DMS114 treated with DMSO at 0.1 percent for 48 hours (cell line): ENCODE data around the gene EREG.
"Not testable (repeated sequence)": the region's sequence is repeated elsewhere in the genome, so short reads cannot be mapped to it uniquely, and the experiment has no call there.

Experiments
- DNase-seq: peaks from one replicate; lab custom pipeline; 2025; ENCODE audit not compliant: unreplicated experiment; lab: John Stamatoyannopoulos, UW

EREG gene

DNA sequence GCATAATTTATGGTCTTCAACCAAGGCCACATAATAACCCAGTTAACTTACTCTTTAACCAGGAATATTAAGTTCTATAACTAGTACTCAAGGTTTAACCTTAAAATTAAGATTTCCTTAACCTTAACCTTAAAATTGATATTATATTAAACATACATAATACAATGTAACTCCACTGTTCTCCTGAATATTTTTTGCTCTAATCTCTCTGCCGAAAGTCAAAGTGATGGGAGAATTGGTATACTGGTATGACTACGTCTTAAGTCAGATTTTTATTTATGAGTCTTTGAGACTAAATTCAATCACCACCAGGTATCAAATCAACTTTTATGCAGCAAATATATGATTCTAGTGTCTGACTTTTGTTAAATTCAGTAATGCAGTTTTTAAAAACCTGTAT, 22.8 kb downstream of the EREG start:
- no peak for DNase-seq

DNA sequence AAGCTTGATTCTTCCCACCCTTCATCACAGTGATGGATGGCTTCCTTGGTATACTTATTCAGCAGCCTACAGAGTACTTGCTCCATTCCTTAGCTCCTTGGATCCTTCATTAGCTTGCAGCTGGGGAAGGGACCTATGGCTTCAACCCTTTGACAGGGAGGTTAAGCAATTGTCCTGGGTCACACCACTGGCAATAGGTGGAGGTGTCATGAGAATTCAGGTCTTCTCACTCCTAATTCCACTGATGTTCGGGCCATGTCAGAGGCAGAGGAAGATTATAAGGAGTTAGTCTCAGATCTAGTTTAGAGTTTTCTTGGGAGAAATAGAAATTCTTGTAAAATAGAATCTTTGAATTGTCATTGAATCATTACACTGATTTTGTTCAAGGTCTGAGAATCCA, 24.5 kb downstream of the EREG start:
- no peak for DNase-seq

DNA sequence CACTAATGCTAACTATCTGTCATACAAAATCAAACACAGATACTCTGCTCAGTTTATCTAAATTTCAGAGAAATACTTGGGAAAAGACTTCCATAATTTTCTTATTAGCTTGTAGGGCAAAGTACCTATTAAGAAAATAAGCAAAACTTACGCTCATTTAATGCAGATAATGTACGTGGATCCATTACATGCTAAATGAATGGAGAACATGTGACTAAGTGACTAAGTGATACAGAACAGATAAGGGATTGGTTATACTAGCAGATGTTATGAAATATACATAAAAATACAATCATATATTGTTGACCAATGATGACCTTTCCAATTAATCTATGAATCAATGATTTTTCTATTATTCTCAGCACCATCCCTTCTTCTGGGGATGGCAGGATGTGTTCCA, 25.7 kb downstream of the EREG start:
- no peak for DNase-seq

DNA sequence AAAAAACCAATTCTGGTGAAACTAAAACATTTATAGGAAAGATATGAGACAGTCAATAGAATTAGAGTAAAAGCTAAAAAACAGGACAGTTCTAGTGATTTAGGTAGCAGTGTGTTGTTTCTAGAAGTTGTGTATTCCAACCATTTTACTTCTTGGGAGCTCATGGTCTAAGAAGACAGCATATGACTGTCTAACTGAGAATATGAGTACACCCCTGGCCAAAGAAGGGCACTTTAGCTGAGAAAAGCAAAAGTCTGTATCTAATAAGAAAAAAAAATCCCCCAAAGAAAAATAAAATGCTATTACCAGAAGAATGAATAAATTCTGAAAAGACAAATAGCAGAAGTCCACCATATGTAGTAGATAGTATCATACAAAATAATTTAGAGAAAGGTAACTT, 26.4 kb downstream of the EREG start:
- DNase-seq, result no peak

DNA sequence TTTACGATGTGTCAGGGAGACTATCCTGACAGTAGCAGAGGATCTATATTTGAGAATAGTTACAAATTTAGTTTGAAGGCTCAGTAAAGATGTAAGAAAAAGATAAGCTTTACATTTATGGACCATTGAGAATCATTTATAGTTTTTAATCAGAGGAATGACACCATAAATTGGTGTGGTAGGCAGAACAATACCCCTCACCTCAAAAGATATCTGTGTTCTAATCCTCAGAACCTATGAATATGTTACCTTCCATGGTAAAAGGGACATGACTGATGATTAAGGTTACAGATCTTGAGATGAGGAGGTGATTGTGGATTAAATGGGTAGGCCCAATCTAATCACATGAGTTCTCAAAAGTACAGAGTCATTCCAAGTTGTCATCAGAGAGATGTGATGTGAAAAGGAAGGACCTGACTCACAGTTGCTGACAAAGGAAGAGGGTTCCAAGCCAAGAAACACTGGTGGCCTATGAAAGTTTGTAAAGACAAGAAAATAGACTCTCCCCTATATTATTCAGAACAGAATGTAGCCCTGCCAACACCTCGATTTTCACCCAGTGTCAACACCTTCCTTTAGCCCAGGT, 27.0 kb downstream of the EREG start:
- no peak for DNase-seq

DNA sequence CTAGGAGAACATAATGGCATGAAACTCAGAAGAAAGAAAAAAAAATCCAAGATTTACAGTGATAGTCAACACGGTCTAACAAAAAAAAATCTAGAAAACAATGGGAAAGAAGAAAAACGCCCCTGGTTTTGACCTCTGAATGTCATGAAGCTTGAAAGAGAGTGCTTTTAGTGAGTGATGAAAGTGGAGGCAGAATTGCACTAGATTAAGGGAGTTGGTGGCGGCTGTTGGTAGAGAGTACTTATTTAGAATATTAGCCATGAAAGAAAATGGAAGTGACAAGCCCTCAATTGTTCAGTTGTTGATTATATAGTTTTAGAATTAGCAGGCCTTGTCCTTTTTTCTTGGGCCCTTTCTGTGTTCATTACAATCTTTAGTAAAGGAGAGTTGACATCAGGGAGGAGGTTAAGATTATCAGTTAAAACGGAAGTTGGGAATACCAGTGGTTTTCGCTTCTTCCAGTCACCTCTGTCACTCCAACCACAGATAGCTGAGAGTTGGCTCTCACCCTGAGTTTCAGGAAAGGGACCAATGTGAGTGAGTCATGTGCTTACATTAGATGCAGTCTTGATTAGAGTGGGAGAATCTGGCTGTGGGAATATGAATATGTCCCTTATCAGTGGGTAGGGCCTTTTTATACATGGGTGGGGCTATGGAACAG, 29.7 kb downstream of the EREG start:
- no peak for DNase-seq

DNA sequence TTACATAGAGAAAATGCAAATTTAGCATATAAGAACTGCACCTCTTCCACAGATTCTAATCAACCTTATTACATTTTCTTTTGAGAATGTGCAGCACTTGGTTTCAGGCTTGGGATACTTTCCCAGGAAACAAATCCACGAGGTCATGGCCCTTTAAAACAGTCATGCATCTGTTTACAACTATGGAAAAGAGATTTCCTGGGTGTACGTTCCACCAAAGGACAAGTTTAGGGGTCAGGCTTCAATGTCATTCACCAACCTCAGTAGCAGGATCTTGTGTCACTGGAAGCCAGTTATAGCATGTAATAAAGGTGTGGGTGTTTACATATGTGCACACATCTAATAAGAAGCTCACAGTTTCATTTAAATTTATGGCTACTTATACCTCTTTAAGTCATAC, 30.7 kb downstream of the EREG start:
- DNase-seq, result no peak

DNA sequence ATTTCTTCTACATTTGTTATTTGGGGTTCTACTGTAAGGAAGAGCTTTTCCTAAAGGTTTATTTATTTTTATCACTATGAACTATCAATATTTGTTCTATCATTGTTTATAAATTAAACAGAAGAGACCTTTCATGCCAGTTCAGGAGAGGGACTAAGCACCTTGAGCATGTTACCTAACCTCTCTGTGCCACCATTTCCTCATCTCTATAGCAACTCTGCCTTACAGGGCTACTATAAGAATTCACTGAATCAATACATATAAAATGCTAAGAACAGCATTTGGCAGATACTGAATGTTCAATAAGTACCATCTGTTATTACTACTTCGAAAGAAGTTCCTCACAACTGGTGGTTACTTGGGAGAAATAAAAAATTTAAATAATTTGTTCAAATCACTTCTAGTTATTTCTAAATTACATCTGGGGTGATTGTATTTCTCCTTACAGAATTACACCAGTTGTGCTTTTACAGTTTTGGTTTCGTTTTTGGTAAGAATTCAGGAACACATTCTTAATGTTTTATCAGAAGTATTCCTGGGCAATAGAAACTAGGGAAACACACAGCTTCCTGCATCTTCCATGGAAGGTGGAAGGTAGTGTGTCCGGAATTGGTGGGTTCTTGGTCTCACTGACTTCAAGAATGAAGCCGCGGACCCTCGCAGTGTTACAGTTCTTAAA, 32.9 kb downstream of the EREG start:
- no peak for DNase-seq

DNA sequence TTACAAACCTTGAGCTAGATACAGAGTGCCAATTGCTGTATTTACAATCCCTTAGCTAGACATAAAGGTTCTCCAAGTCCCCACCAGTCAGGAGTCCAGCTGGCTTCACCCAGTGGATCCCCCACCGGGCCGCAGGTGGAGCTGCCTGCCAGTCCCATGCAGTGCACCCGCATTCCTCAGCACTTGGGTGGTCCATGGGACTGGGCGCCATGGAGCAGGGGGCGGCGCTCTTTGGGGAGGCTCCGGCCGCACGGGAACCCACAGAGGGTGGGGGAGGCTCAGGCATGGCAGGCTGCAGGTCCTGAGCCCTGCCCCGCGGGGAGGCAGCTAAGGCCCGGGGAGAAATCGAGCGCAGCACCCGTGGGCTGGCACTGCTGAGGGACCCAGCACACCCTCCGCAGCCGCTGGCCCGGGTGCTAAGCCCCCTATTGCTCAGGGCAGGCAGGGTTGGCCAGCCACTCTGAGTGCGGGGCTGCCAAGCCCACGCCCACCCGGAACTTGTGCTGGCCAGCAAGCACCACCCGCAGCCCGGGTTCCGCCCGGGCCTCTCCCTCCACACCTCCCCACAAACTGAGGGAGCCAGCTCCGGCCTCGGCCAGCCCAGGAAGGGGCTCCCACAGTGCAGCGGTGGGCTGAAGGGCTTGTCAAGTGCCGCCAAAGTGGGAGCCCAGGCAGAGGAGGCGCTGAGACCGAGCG, 34.1 kb downstream of the EREG start:
- not testable (repeated sequence) for DNase-seq

DNA sequence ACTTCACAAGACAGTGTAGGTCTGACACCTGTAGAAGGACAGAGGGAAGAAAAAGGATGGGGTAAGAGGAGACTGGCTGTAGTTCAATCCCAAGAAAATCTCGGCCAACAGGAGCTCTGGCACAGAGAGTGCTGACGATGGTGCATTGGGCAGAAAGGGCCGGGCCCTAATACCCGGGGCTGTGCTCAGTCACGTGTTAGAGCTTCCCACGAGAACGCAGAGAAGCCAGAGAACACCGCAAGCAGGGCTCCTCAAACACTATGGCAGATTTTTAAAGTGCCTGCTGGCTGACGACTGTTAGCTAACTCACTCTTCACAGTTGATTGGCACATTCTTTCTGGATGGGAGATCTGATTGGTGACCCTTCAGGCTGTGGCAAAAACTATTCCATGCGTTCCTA, 35.5 kb downstream of the EREG start:
- no peak for DNase-seq

DNA sequence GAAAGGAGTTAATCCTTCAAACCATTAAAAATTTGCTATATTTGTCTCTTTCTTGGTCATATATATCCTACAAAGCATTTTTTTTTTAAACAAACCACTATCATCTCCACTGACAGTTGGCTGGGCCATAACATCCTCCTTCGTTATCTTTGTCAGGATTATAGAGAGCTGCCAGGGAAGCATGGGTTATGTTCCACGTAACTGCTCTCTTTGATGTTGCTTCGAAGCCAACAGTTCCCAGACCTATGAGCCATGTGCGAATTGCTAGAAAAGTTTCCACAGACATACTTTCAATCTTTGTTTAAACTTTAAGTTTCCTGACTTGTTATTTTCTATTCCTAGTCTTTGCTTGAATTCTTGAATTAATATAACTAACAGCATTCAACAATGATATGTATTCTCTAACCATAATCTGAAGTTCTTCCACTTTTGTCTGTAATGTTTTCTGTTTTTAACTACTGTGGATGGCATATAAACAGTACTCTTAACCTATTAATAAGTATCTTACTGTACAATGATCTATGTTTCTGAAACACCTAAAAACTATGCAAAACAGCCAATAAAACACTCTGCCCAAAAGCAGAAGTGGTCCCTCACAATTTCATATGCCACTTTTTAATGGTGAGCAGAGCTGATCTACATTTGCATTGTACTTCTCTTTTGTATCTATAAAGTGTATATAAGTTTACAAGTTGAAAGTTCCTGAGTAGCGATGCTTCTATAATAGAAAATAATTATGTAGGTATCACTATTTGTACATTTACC, 37.9 kb downstream of the EREG start:
- DNase-seq, result no peak

DNA sequence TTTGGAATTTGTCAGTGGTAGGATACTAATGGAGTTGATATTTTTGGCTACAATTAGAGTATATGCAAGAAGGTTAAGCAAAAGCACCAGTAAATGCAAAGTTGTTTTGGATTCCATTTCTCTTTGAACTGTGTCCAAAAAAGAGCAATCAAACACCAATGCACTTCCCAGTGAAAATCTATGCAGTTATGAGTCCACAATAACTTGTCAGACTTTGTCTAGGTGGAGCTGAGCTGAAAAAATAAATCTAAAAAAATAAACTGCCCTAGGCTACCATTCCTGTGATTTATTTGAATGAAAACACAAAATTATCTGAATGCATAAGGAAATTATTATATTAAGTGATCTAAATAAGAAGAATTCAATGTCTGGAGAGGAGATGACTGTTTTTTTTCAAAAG, 42.9 kb downstream of the EREG start:
- DNase-seq, result no peak

DNA sequence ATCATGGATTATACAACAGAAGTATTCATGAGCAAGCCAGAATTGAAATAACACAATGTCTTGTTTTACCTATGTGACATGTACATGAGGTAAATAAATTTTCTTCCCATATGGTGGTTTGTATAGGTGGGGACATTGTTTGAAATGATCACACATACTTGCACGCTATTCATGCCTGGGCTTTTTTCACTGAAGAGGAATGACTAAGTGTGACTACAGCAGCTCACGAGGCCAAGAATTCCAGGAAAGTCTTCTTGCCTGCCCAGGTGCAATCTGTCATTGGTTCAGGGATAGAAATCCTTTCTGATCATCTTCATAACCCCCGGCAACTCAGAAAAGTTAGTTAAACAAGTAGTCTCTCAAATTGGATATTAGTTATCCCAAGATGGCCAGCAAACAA, 43.7 kb downstream of the EREG start:
- no peak for DNase-seq

DNA sequence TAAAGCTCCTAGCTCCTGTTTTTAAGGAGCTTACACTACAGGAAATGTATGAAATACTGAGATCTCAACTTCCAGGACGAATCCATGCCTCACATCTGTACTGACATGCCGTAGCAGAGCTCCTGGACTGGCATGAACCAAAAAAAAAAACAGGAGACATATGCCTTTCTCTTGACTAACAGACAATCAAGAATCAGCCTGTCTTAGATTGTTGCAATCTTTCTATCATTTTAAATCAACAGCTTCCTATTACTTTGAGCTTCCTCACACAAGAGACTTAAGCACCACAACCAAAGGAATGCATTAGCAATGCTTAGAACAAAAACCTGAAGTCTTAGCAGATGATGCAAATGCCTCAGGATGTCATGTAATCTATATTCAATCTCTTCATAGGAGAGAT, 45.3 kb downstream of the EREG start:
- no peak for DNase-seq

DNA sequence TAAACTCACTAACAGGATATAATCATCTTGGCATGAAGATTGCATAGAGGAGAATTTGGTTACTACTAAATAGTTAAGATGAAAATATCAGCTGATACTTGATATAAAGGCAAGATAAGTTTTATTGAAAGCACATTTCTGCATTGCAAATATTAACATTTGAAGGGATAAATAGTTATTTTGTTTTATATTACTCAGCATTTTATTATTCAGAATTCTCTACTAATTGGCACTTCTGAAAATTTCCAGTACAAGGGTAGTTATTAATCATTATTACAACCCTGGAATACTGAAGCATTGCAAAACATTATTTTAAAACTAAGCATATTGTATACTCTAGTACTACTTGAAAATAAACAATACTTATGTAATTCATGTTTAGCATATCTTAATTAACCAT, 47.3 kb downstream of the EREG start:
- DNase-seq, result no peak

DNA sequence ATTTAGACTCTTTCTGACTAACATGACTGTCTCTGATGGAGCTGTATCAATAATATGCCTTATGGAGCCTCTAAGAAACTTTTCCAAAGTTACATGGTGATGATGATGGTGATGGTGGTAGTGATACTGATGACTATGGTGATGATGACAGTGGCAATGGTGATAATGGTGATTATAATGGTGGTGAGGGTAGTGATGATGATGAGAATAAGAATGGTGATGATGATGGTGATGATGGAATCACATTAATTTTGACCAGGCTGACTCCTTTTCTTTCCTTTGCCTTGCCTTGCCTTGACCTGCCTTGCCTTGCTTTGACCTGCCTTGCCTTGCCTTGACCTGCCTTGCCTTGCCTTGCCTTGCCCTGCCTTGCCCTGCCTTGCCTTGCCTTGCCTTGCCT, 48.3 kb downstream of the EREG start:
- no peak for DNase-seq

DNA sequence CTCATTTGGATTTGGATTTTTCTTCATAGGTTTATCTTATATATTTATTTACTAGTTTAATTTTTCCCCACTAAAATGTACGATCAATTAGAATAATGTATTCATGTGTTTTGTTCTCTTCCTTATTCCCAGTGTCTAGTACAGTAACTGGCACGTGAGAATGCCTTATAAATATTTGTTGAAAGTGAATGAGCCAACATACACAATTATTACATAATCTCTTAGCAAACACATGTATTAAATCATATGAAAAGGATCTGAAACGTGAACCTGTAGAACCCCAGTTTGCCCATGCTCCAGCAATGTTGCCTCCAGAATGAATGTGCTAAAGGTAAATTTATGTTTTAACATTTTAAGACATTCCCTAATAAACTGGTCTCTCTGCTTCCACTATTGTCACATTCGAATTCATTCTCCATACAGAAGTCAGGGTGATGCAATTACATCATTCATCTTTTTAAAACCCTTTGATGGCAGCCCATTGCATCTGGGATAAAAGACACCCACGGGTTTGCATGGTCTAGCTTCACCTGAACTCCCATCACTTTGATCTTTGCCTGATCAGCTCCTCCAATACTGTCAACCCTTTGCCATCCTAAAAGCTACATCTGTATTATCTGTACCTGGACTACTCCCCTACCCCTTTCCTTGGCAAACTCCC, 49.3 kb downstream of the EREG start:
- no peak for DNase-seq

DNA sequence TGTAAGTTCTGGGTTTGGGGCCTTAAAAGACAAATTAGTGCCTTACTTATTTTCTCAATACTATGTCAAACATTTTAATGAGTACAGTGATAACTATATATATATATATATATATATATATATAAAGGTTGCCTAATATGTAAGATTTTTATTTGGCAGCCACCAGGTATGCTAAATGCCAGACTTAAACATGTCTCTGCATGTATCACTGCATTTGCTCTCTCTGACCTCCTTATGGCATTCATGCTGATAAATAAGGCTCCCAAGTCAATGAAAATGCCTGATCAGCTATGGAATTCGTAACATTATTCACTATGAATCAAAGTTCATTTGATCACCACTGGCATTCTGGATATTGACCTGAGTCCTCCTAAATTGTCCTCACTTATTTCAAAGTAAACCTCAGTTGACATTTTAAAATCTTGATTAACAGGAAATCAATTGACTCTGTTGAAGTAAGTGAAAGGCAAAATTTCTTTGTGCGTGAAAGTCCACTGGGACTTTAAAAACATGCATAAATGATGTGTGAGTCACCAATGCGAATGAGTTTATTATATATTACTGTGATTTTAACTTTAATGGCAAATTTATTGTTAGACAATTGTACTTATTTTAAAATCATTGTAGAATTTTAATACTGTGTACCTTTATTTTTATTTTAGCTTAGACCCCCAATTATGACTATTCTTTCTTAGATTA, 50.8 kb downstream of the EREG start:
- DNase-seq, result no peak

DNA sequence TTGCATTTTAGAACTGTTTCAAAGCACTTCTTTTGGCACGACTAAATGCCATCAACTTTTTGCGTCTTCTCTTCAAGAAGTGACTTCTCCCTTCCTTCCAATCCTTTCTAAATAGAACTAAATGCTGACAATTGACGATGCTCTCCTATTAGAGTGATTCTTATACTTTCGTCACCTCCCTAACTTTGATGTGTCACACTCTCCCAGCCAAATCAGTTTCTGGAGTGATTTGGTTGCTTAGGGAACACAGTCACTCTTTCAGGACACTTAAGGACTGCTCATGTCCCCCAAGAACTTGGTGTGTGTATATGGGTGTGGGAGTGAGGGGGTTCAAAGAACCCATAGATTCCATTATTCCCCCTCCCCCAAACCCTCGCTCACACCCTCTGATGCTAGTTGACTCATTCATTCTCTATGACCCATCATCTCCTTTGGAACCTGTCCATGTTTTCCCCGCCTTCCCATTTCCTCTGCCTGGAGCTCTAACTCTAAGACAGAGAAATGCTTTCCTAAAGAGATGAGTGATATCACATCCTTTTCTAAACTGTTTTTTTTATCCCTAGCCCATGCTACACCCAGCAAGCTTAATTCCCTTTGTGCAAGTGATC, 53.2 kb downstream of the EREG start:
- no peak for DNase-seq

DNA sequence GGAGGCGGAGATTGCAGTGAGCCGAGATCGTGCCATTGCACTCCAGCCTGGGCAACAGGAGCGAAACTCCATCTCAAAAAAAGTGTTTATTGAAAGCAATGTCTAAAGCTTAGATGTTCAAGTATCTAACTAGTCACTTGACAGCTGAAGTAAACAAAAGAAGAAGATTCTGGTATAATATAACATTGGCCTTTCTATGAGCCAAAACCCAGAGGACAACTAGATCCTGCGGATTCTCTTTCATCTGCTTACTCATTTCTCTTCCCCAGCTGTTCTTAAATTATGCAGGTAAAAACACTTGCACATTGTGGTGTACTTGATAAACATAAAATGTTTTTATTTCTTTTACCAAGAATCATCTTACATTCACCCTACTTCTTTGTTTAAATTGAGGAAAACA, 55.9 kb downstream of the EREG start:
- no peak for DNase-seq
